Measurements from ENCODE around the gene TERT.
"Not testable (repeated sequence)": the region's sequence is repeated elsewhere in the genome, so short reads cannot be mapped to it uniquely, and the experiment has no call there.

Gene TERT

GRCh38 chr5:1293416-1294205 lies 1.3 kb downstream of the TERT start:
- peak overlapping the region; percentile 94 for H3K4me3 ChIP-seq (ENCODE audit: low read depth, low read length)
- no peak for TF ChIP-seq CTCF (IDR thresholded peaks at IDR 0.05; ENCODE audit: low read depth, low read length)

- TF ChIP-seq CTCF (IDR thresholded peaks at IDR 0.05; ENCODE audit: low read depth, low read length) = no peak
Observed at GRCh38 chr5:1292846-1293415, 1.9 kb downstream of the TERT start.

GRCh38 chr5:1292139-1292538 lies 2.7 kb downstream of the TERT start:
- TF ChIP-seq CTCF (IDR thresholded peaks at IDR 0.05; ENCODE audit: low read depth, low read length) = no peak
- H3K4me3 ChIP-seq (ENCODE audit: low read depth, low read length) = no peak overlapping the region

More at GRCh38 chr5:1292846-1293415, 1.9 kb downstream of the TERT start:
- H3K4me3 ChIP-seq (ENCODE audit: low read depth, low read length) = peak overlapping the region; percentile 94

- H3K4me3 ChIP-seq (ENCODE audit: low read depth, low read length) = no peak overlapping the region
- TF ChIP-seq CTCF (IDR thresholded peaks at IDR 0.05; ENCODE audit: low read depth, low read length) = no peak
Observed at GRCh38 chr5:1291611-1292080, 3.2 kb downstream of the TERT start.

GRCh38 chr5:1290956-1291355 lies 3.9 kb downstream of the TERT start:
- not testable (repeated sequence) for H3K4me3 ChIP-seq (ENCODE audit: low read depth, low read length)

GRCh38 chr5:1289559-1289958 lies 5.3 kb downstream of the TERT start:
- H3K4me3 ChIP-seq (ENCODE audit: low read depth, low read length) = not testable (repeated sequence)

GRCh38 chr5:1288439-1289335 lies 6.2 kb downstream of the TERT start:
- no peak overlapping the region for H3K4me3 ChIP-seq (ENCODE audit: low read depth, low read length)
- TF ChIP-seq CTCF (IDR thresholded peaks at IDR 0.05; ENCODE audit: low read depth, low read length) = no peak

GRCh38 chr5:1285883-1286291 lies 9.0 kb downstream of the TERT start:
- no peak overlapping the region for H3K4me3 ChIP-seq (ENCODE audit: low read depth, low read length)
- TF ChIP-seq CTCF (IDR thresholded peaks at IDR 0.05; ENCODE audit: low read depth, low read length) = no peak
